ENCODE results near the gene RPRML. TPM values are rescaled to one million over a fixed set of nuclear protein-coding genes. Genes with fewer than 3 reads are reported as not detected.

Gene RPRML
- total RNA-seq, 1 experiment from 2014 or later, result 2.4 TPM

DNA sequence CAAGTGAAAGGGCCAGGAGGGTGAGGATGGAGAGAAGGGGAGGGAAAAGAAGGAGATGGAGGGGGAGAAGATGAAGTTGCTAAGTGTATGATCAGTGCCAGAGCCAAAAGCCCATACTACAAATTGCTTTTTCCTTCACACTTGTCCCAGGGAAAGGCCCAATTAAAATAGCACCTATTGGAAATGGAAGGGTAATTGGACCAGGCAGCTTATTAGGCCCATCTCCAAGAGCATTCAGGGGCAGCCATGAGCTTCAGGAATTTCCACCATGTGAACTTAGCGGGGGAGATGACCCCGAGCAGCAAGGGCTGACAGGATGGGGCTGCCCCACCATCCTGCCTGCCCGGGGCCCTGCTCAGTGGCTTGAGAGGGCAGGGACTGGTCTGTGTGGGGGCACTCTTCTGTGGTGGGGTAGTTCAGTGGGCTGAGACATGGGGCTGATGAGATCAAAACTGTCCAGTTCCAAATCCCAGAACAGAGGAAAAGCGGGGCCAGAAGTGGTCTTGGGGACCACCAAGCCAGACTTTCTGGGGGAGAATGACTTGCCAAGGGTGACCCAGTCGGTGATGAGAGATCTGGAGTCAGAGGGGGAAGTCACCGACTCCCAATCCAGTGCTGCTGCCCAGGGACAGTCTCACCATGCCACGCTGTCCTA is 28.6 kb downstream of the RPRML start:
- in situ Hi-C loops (cut with HindIII; ENCODE audit: low sequenced_read_pairs), result no loop called here
- no peak for DNase-seq (ENCODE audit: low spot score)

DNA sequence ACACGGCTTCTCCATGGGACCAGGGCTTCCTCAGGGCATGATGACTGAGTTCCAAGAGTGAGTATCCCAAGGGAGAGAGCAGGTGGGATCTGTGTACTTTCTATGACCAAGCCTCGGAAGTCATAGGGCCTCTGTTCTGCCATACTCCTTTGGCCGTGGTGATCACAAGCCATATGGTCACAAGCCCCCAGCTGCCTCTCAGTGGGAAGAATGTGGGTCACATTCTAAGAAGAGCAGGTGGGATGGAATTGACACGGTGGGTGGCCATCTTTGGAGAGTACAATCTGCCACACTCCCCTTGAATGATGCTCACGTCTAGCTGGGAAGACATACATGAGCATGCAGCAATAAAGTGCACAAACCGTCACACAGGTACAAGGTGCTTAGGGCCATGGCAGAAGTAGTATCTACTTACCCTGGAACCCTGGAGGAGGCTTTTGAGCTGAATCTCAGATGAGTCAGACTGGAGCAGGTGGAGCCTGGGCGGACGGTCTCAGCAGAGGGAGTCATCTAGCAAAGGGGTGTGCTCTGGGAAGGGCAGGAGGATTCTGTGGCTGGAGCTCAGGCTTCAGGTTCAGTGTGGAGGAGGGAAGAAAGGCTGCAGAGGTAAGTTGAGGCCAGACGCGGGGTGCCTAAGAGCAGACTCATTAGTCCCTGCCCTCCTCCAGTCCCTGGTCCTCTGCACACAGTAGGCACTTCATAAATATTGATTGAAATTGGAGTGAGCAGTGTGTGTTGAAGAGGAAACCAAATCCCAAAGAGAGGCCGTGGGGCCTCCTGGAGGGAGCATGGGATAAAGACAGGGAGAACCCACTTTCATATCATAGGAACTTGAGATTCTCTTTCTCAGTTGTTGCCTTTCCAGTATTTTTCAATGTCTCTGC is 29.5 kb downstream of the RPRML start:
- in situ Hi-C loops (cut with HindIII; ENCODE audit: low sequenced_read_pairs), result no loop called here

DNA sequence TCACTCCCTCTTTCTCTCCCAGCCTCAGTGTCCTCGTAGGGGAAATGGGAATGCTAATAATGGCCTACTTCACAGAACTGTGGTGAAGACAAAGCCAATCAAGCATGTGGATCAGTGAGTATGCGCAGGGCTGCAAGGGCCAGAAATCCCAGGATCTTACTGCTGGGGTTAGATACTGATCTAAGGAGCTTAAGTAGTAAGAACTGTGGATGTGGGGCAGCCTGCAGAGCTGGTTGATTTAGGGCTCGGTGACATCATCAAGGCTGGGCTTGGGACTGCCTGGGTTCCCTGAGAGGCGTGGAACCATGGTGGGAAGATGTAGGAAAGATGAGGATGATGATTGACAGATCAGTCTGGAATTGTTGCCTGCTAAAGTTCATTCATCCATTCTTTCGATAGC is 30.5 kb downstream of the RPRML start:
- DNase-seq (ENCODE audit: low spot score), result no peak
- in situ Hi-C loops (cut with HindIII; ENCODE audit: low sequenced_read_pairs), result no loop called here

More for the DNA sequence above, 29.5 kb downstream of the RPRML start:
- DNase-seq (ENCODE audit: low spot score), result peak; percentile 78

DNA sequence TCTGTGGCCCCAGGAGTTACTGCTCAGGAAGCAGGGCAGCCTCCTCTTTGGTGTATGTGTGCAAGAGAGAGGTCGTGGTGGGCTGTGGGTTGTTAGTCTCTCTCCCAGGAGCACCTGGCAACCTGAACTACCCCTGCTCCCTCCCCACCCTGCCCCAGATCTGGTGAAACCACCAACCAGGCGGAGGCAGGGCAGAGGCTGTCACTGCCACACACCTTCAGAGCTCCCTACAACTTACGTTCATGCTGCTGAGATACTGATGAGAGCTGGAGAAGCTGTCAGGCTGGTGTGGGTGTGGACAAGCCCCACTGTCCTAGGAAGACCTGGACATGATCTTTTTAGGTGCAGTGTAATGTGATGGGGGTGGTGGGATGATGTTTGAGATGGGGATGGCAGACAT is 31.8 kb downstream of the RPRML start:
- in situ Hi-C loops (cut with HindIII; ENCODE audit: low sequenced_read_pairs), result no loop called here
- no peak for DNase-seq (ENCODE audit: low spot score)

DNA sequence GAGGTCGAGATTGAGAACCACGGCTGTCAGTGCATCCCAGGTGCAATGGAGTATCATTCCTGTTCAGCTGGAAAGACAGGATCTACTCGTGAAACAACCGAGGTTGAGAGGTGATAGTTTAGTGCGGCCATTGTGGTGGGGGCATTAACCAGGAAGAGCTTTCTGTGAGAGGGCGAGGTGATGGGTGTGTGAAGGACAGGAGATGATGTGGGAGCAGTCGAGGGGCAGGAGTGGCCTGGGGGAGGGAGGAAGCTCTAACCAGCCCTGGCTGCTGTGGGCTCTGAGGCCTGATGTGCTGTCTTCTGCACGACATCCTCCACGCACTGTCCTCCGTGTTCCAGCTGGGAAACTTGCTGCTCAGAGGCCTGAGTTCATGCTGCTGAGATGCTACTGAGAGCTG is 34.1 kb downstream of the RPRML start:
- DNase-seq (ENCODE audit: low spot score), result no peak
- in situ Hi-C loops (cut with HindIII; ENCODE audit: low sequenced_read_pairs), result no loop called here

DNA sequence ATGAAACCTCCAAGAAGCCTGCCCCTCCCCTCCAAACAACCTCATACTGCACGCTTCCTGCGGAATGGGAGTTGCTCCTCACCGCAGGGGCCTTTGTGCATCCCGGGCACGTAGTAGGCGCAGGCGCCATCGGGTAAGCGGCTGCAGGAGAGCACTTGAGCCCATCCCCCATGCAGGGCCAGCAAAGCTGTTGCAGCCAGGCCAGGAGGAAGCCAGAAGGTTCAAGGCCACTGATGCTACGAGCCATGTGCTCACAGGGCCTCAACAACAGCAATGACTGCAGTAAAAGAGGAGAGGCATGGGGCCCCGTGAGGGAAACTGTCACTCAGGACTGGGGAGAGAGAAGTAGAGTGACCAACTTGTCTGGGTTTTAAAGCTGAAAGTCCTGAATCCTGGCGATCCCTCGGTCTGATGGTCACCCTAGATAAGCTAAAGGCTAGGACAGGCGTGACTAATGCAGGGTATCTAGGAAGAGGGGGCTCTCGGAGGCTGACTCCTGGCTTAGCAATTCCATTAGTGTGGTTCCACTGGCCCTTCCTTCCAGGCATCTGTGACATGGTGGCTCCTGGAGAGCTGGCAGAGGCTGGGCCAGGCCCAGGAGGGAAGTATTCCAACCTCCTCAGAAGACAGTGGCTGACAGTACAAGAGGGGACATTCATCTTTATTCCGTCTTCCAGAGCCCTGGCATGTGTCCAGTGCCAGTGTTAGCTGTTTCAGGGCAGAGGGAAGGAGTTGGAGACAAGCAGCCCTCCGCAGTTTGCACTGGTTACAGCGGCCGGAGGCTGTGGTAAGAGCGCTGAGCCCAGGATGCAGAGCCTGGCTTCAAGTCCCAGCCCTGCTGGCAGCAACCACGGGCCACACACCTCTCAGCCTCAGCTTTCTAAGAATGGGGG is 35.3 kb downstream of the RPRML start:
- peak; percentile 64 for DNase-seq (ENCODE audit: low spot score)
- in situ Hi-C loops (cut with HindIII; ENCODE audit: low sequenced_read_pairs), result no loop called here

DNA sequence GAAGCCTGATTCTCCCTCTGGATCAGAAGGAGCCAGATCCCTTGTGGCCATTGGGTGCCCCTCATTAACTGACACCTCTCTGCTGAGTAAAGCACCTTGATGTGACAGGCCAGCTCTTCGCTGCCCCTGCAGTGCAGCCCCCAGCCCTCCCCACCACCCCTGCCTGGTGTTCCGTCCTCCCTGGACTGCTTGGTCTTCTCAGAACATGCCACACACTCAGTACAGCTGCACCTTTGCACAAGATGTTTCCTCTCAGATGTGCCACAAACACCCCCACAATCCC is 35.9 kb downstream of the RPRML start:
- DNase-seq (ENCODE audit: low spot score), result no peak
- in situ Hi-C loops (cut with HindIII; ENCODE audit: low sequenced_read_pairs), result no loop called here

DNA sequence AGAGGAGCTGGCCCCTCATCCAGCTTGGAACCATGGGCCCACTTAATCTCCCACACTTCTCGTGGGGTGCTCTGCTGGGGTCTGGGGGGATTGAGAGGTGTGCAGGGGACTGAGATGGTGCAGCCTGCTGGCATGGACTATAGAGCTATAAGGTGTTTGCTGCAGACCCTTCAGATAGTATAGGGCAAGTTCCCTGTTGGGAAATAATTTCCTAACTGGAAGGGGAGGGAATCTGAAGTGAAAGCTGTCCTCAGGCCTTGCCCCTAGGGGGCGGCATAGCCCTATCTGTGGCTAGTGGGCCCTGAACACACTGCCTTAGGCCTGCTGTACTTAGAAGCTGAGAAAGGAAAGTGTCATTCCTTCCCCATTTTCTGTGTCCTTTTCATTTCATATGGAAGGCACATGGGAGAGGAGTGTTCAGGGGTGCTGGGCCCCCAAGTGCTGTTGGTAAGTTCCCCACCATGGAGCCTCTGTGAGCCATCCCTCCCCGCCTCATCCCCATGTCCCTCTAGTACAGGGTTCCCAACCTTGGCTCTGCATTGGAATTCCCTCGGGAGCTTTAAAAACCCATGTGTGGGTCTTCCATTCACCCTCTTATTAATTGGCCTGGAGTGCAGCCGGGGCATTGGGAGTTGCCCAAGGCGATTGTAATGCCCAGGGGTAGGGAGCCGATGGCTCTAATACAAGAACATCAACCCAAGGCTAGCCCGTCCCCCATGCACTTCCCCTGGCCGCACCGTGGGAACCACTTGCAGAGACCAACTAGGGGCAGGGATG is 36.4 kb downstream of the RPRML start:
- peak; percentile 85 for DNase-seq (ENCODE audit: low spot score)
- in situ Hi-C loops (cut with HindIII; ENCODE audit: low sequenced_read_pairs), result no loop called here

DNA sequence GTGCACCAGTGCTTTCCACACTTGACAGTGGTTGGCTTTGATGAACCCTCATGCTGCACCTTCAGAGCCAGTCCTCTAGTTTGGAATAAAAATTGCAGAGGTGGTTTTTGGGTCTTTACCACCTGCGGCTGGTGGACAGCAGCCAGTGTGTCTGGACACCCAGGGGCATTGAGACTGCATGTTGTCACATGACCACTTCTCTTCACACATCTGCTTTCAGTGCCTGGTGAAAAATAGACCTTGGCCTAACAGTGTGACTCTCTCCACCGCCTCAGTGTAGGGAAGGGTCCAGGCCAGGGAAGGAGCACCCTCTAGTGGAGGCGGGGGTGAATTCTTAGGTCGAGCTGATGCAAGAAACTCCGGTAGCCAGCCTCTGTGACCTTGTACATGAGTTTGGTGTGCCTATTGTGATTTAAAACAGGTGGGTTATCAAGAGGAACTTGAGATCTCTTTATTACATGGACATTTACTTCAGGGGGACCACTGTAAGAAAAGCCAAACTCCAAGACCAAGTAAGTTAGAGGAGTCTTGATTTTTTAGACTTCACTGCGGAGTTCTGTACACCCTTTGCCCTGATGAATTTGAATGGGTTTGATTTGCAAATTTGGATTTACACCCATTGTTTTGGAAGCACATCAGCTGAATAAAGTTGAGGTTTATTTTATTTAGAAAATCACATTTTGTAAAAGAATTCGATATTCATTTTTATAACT is 38.2 kb downstream of the RPRML start:
- in situ Hi-C loops (cut with HindIII; ENCODE audit: low sequenced_read_pairs), result no loop called here
- DNase-seq (ENCODE audit: low spot score), result peak; percentile 79

DNA sequence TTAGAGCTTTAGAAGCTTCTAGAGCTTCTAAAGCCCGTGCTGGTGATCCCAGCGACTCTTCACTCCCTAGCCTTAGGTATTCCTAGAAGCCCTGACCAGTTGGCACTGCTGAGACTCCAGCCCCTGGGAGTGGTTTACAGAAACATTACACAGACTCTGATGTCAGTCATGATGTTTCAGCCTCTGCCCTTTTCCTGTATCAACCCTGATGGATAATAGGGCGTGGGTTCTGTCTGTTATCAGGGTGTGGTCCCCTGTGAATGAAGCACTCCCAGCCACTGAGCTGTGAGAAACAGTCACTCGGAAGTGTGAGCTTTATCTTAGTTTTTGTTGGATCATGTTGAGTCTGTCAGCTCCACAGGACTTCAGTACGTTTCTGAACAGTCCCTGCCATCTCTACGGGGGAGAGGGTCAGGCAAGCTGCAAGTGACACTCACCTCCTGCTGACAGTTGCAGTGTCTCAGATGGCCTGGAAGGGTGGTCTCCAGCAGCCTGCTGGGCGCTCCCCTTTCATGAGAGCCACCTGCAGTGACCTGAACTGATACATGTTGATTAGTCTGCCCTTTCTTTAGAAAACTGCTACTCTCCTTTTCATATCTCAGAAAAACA is 43.3 kb downstream of the RPRML start:
- in situ Hi-C loops (cut with HindIII; ENCODE audit: low sequenced_read_pairs), result loop anchor here (5.0 kb wide), 1 partner anchor 58 kb away; no protein-coding TSS in a partner anchor

DNA sequence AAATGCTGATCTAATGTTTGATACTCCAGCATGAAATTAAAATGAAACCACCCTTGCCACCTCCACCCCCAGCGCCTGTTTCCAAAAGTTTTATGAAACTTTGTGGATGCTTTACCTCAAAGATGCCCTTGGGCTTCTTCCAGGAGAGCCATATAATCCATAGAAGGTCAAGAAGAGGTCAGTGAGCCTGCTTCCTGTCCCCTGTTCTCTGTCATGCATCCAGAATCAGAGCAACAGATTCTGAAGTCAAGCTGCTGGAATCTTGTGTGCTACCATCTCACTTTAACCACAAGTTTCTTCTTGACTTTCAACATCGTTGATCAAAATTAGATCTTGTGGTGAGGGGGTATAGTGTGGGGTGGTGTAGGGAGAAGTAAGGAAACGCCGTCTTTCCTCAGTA is 47.5 kb downstream of the RPRML start:
- in situ Hi-C loops (cut with HindIII; ENCODE audit: low sequenced_read_pairs), result no loop called here
- no peak for DNase-seq (ENCODE audit: low spot score)

More for the DNA sequence above, 43.3 kb downstream of the RPRML start:
- no peak for DNase-seq (ENCODE audit: low spot score)

DNA sequence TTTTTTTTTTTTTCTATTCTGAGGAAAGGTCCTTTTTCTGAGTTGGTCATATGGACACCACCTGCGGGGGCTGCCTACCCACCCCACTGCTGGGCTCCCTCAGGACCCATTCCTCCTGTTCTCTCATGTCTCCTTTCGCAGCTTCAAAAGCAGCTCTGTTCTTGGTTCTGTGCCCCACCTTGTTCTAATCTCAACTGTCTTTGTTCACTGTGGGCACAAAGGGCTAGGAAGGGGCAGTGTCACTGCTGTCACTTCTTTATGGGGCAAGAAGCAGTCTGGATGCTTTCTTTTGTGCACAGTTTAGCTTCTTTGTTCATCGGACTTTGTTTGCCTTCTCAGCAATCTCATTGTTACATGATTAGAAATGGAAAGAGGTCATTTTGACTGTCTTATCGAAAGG is 49.0 kb downstream of the RPRML start:
- no peak for DNase-seq (ENCODE audit: low spot score)
- in situ Hi-C loops (cut with HindIII; ENCODE audit: low sequenced_read_pairs), result no loop called here

DNA sequence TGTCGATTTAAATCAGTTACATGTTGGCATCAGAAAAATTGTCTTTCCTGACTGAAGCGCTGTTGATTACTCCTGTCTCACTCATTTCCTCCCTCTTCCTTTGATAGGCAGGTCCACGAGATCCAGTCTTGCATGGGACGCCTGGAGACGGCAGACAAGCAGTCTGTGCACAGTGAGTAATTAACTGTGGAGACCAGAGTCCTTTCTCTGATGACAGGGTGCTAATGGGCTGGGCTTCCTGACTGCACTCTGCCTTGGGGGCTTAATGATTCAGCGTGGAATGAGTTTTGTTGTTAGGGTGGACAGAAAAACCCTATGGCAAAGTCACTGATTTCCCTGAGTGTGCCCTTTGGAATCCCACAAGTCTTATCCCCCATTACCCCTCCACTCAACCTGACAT is 49.6 kb downstream of the RPRML start:
- in situ Hi-C loops (cut with HindIII; ENCODE audit: low sequenced_read_pairs), result no loop called here
- DNase-seq (ENCODE audit: low spot score), result no peak

DNA sequence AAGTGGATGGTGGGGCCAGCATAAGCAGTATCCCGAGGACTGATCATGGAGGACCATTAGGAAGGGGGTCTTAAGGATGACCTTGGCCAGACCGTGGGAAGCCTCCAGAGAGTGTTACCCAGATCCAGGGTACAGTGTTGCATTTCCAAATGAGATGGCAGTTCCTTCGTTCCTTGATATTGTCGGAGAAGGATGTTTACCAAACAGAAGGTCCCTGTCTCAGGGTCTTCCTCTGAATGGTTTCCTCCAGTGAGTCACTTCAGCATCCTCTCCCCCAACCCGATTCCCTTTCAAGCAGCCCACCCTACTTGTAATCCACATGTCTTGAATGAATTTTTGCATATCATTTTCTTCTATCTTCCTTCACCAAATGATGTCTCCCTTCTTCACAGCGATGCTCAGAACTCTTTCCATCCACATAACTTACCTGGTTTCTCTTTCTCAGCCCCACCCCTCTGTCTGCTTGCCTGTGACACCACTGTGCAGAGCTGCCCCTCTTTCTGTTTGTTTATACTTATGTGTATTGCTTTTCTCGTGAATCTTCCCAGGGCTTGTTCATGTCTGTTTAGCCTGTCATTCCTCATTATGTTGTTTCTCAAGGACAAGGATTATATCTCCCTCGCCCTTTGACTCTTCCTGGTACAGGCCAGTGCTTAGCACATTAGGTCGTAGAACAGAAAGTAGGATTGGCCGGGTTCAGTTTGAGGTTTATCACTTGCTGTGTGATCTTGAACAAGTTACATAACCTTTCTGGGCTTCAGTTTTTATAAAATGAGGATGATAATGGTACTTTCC is 50.4 kb downstream of the RPRML start:
- DNase-seq (ENCODE audit: low spot score), result no peak
- in situ Hi-C loops (cut with HindIII; ENCODE audit: low sequenced_read_pairs), result no loop called here
